Heart right ventricle (tissue), 16 donors: ENCODE results near the gene DIAPH1. TPM values are rescaled to one million over a fixed set of nuclear protein-coding genes. Genes with fewer than 3 reads are reported as not detected.

Source experiments
- ATAC-seq, 8 donors: fragments of 200-7000 bp; cut with Tn5 transposase; one replicate each; pipeline ENCODE4 v1.9.1; 2020; ENCODE audit warnings: mild to moderate bottlenecking in 8 of 8, moderate library complexity in 8 of 8, moderate number of reproducible peaks in 1 of 8
- DNase-seq, 2 donors: peaks; one replicate each; pipeline ENCODE4 v3.0.0-alpha.2; 2020
- H3K27ac ChIP-seq, 10 donors: fragments of 200-600 bp; sonication (generic) in 2 of 10; one replicate each; pipeline versions ENCODE4 v1.5.0 to v1.8.0; 2020 to 2022; ENCODE audit warnings: mild to moderate bottlenecking in 3 of 10
- H3K27me3 ChIP-seq, 7 donors: fragments of 200-600 bp; one replicate each; pipeline ENCODE4 v1.8.0; 2021 to 2022; ENCODE audit warnings: mild to moderate bottlenecking in 2 of 7
- H3K36me3 ChIP-seq, 9 donors: fragments of 200-600 bp; sonication (generic) in 1 of 9; one replicate each; pipeline versions ENCODE4 v1.5.0 to v1.8.0; 2020 to 2022; ENCODE audit warnings: mild to moderate bottlenecking in 2 of 9
- H3K4me1 ChIP-seq, 9 donors: fragments of 200-600 bp; sonication (generic) in 1 of 9; one replicate each; pipeline versions ENCODE4 v1.5.0 to v1.8.0; 2020 to 2022; ENCODE audit warnings: mild to moderate bottlenecking in 4 of 9
- H3K4me3 ChIP-seq, 10 donors: fragments of 200-600 bp; sonication (generic) in 2 of 10; one replicate each; pipeline versions ENCODE4 v1.5.0 to v1.8.0; 2020 to 2022; ENCODE audit warnings: mild to moderate bottlenecking in 7 of 10, moderate library complexity in 2 of 10
- H3K9me3 ChIP-seq, 11 donors: fragments of 200-600 bp in 10 of 11; sonication (generic) in 2 of 11; one replicate each; pipeline versions ENCODE4 v1.5.0 to v1.8.0; 2013 to 2022; ENCODE audit warnings: mild to moderate bottlenecking in 2 of 11, control low read depth in 1 of 11, moderate library complexity in 1 of 11
- CTCF ChIP-seq, 9 donors: fragments of 200-600 bp; sonication (generic) in 2 of 9; IDR thresholded peaks; one replicate each; pipeline versions ENCODE4 v1.5.0 to v1.8.0; 2021 to 2022; ENCODE audit warnings: antibody characterized with exemption in 9 of 9, mild to moderate bottlenecking in 5 of 9, moderate library complexity in 1 of 9
- WGBS, 2 donors: extraction: QIAGEN DNeasy Blood & Tissue Kit; methylation state at CpG; one replicate each; pipeline ENCODE4 v1.1.7; 2013; ENCODE audit warnings: inconsistent platforms in 1 of 2; 5-methylcytosine and 5-hydroxymethylcytosine counted together
- intact Hi-C, 10 donors: fragments of 100-400 bp; cut with DNase I; formaldehyde crosslinking; loops; one replicate each; pipeline versions ENCODE4 v1.11.1 to v1.14.2; 2022
- polyA plus RNA-seq, 2 donors: library from polyadenylated mRNA; stranded (reverse); fragments of 200-250 nt; gene quantifications; one replicate each; pipeline ENCODE4 v1.2.3, GENCODE V29; 2013
- total RNA-seq, 10 donors: library from RNA; stranded (reverse); fragmentation: NEBNext Ultra II Directional in 3 of 10; extraction: Animal tissue kit (Norgen Biotek cat#: 25700) in 3 of 10; gene quantifications; one replicate each; pipeline versions ENCODE4 v1.2.1 to v1.2.4, GENCODE V29; 2021 to 2023
- donor health status: Arrhythmogenic right ventricular cardiomyopathy.
- donor health status: ischemic (EF 13 %, LVEDD 7.1; RV severe dilation, severe dysfunction).
- donor health status: healthy with polysubstance abuse.
- donor health status: DM: no; HTN: yes; CAD: no.
- donor health status: DM: no; HTN: no; CAD: no.
- donor health status: ischemic (EF 25% LVEDD 6.9; RV normal size, moderate dysfunction).
- donor health status: ischemic (EF 25% LVEDD 5.7; RV mildly dilated, moderate dysfunction).
- donor health status: healthy.
- donor health status: DM: yes; HTN: yes; CAD: no.
- donor health status: Ischemic cardiomyopathy.
- donor health status: ischemic (EF 35%, LVEDD 5.7; RV mildly dilated, moderate dysfunction).
- donor health status: nonischemic (EF 11% LVEDD 7.7; RV severe dilation, severe dysfunction).
- donor health status: DM: yes; HTN: yes; CAD: no.
- donor health status: PGD.
- donor health status: ischemic (EF 29% LVEDD 5.4; RV normal size, mild dysfunction).
- donor health status: nonischemic (EF 23%, LVEDD 6.1; RV moderate dilation, normal function).

The DIAPH1 gene
- total and polyA plus RNA-seq, 12 donors = 27.3 to 93.2 (median 45.6) TPM

GRCh38 chr5:141628175-141628788 is 9.5 kb upstream of the DIAPH1 start:
- H3K9me3 ChIP-seq = no peaks in the 10 kb centered on the region
- TF ChIP-seq CTCF (IDR thresholded peaks at IDR 0.05) = no peak
- intact Hi-C loops = loop anchor here in 2 of 10 donors (5.0 kb wide), 1 partner anchor 41 kb away; no protein-coding TSS in a partner anchor
- 94 to 99% methylated on average over 6 of the region's 6 CpGs for WGBS, 2 donors
- H3K4me1 ChIP-seq = peaks cover 0 to 17% (median 0%) of the 10 kb centered on the region in 9 donors
- no peak for ATAC-seq
- no peaks in the 10 kb centered on the region for H3K27me3 ChIP-seq
- H3K36me3 ChIP-seq = peaks cover 0 to 99% (median 56%) of the 10 kb centered on the region in 9 donors
- no peak overlapping the region for H3K27ac ChIP-seq
- no peak for DNase-seq
- no peak overlapping the region for H3K4me3 ChIP-seq

GRCh38 chr5:141623611-141624010 is 4.8 kb upstream of the DIAPH1 start:
- Histone ChIP-seq H3K4me3 (no peak overlapping the region), H3K4me1 (peaks cover 0 to 22% (median 6%) of the 10 kb centered on the region in 9 donors), H3K27me3 (no peaks in the 10 kb centered on the region), H3K36me3 (peaks cover 0 to 90% (median 53%) of the 10 kb centered on the region in 9 donors), H3K9me3 (no peaks in the 10 kb centered on the region), H3K27ac (peak overlapping the region in 2 of 10 donors; percentile 44 to 59)
- 81 to 93% methylated on average over 5 of the region's 5 CpGs for WGBS, 2 donors
- intact Hi-C loops = no loop called here
- DNase-seq (no peak), ATAC-seq (no peak)
- no peak for TF ChIP-seq CTCF (IDR thresholded peaks at IDR 0.05)

- peak overlapping the region in 3 of 10 donors; percentile 16 to 59 (median 44) for H3K27ac ChIP-seq
Observed at GRCh38 chr5:141623186-141623585, 4.4 kb upstream of the DIAPH1 start.

More at GRCh38 chr5:141623186-141623585, 4.4 kb upstream of the DIAPH1 start:
- peaks cover 0 to 23% (median 6%) of the 10 kb centered on the region in 9 donors for H3K4me1 ChIP-seq
- H3K9me3 ChIP-seq = no peaks in the 10 kb centered on the region
- DNase-seq (no peak), ATAC-seq (no peak)
- H3K27me3 ChIP-seq = no peaks in the 10 kb centered on the region
- intact Hi-C loops = no loop called here
- H3K36me3 ChIP-seq = peaks cover 0 to 86% (median 48%) of the 10 kb centered on the region in 9 donors
- TF ChIP-seq CTCF (IDR thresholded peaks at IDR 0.05) = no peak
- no peak overlapping the region for H3K4me3 ChIP-seq
